Esophagus (tissue), 2 donors: ENCODE data around the gene CERK. TPM values are rescaled to one million over a fixed set of nuclear protein-coding genes. Genes with fewer than 3 reads are reported as not detected.
"Not testable (repeated sequence)": the region's sequence is repeated elsewhere in the genome, so short reads cannot be mapped to it uniquely, and the experiment has no call there.

Source experiments
- H3K27ac ChIP-seq, 2 donors: one replicate each; pipeline ENCODE4 v1.5.1; 2013; ENCODE audit warnings: low read depth in 2 of 2, mild to moderate bottlenecking in 2 of 2, inconsistent platforms in 1 of 2, low read length in 1 of 2, moderate library complexity in 1 of 2
- H3K27me3 ChIP-seq, 2 donors: one replicate each; pipeline ENCODE4 v1.6.1; 2013; ENCODE audit warnings: low read length in 2 of 2, control low read depth in 1 of 2, mild to moderate bottlenecking in 1 of 2; ENCODE audit not compliant: insufficient read depth in 2 of 2, control insufficient read depth in 1 of 2
- H3K36me3 ChIP-seq, 2 donors: one replicate each; pipeline ENCODE4 v1.6.1; 2013; ENCODE audit warnings: low read length in 1 of 2; ENCODE audit not compliant: control insufficient read depth in 2 of 2, insufficient read depth in 2 of 2
- H3K4me1 ChIP-seq, 2 donors: one replicate each; pipeline ENCODE4 v1.6.1; 2013; ENCODE audit warnings: low read length in 1 of 2; ENCODE audit not compliant: control insufficient read depth in 2 of 2, insufficient read depth in 2 of 2
- H3K4me3 ChIP-seq, 2 donors: one replicate each; pipeline ENCODE4 v1.5.1; 2013; ENCODE audit warnings: low read length in 2 of 2, mild to moderate bottlenecking in 2 of 2, low read depth in 1 of 2, moderate library complexity in 1 of 2
- H3K9me3 ChIP-seq, 2 donors: one replicate each; pipeline ENCODE4 v1.6.1; 2013; ENCODE audit warnings: mild to moderate bottlenecking in 2 of 2, low read depth in 1 of 2, low read length in 1 of 2, moderate library complexity in 1 of 2; ENCODE audit not compliant: control insufficient read depth in 2 of 2, insufficient read depth in 1 of 2
- WGBS, 2 donors: extraction: QIAGEN DNeasy Blood & Tissue Kit; methylation state at CpG; one replicate each; pipeline ENCODE4 v1.1.7; 2013; 5-methylcytosine and 5-hydroxymethylcytosine counted together
- polyA plus RNA-seq, 2 donors: library from polyadenylated mRNA; stranded (reverse); fragments of 200-250 nt; gene quantifications; one replicate each; pipeline ENCODE4 v1.2.3, GENCODE V29; 2013
- donor health status: healthy with polysubstance abuse.
- donor health status: Bipolar disorder and iron deficiency.

CERK gene
- polyA plus RNA-seq, 2 donors: 8.7 to 13.4 TPM

DNA sequence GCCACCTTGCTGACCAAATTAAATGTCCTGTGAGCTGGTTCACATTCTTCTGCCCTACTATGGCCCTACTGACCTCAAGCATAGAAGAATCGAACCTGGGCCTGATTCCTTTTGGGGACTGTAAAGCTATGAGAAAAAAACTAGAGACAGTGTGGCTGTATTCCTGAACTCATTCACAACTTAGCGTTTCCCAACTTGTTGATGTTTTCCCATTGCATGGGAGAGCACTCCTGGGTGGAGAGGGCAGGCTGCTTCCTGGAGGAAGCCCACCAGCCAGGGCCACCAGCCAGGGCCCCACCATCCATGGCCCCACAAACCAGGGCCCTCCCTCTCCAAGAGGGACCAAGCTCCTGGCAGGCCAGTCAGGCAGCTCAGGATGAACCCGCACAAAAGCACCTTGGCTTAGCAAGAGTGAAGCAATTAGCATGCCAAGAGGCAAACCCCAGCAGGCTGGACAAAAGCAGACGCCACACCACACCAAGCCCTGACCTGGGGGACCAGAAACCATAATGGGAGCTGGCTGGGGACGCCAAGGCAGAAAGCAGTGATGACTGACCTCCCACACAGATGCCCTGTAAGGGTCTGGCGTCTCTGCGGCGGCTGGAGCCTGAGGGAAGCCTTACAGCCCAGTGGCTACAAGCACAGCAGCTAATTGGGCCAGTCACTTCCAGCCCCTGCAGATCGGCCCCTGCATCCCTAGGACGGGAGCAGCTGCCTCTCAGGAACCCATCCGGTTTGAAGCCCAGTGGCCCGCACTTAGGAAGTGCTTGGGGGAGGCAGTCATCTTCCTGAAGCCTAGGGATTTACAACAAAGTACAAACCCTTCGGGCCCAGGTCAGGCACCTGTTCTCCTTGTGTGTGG is 2.1 kb downstream of the CERK start:
- WGBS, 2 donors: 54 to 55% methylated on average over 13 of the region's 13 CpGs
- Histone ChIP-seq H3K27ac (peak overlapping the region; percentile 15 to 87), H3K36me3 (no peaks in the 10 kb centered on the region), H3K4me3 (peak overlapping the region; percentile 7 to 91), H3K27me3 (no peaks in the 10 kb centered on the region), H3K9me3 (no peaks in the 10 kb centered on the region), H3K4me1 (peaks cover 14 to 40% of the 10 kb centered on the region in 2 donors)

GRCh38 chr22:46734830-46735453 is 3.1 kb downstream of the CERK start:
- no peaks in the 10 kb centered on the region for H3K9me3 ChIP-seq
- peaks cover 16 to 44% of the 10 kb centered on the region in 2 donors for H3K4me1 ChIP-seq
- no peaks in the 10 kb centered on the region for H3K27me3 ChIP-seq
- H3K4me3 ChIP-seq: no peak overlapping the region
- H3K27ac ChIP-seq: peak overlapping the region; percentile 8 to 87
- whole genome bisulfite sequencing, 2 donors: 18 to 23% methylated on average over 12 of the region's 12 CpGs
- H3K36me3 ChIP-seq: no peaks in the 10 kb centered on the region

GRCh38 chr22:46734213-46734722 is 3.8 kb downstream of the CERK start:
- not testable (repeated sequence) for H3K27me3 ChIP-seq, H3K27ac ChIP-seq, H3K36me3 ChIP-seq, H3K9me3 ChIP-seq, H3K4me3 ChIP-seq
- 22% methylated on average over 12 of the region's 12 CpGs for WGBS, 2 donors
- peaks cover 16 to 41% of the 10 kb centered on the region in 2 donors for H3K4me1 ChIP-seq

DNA sequence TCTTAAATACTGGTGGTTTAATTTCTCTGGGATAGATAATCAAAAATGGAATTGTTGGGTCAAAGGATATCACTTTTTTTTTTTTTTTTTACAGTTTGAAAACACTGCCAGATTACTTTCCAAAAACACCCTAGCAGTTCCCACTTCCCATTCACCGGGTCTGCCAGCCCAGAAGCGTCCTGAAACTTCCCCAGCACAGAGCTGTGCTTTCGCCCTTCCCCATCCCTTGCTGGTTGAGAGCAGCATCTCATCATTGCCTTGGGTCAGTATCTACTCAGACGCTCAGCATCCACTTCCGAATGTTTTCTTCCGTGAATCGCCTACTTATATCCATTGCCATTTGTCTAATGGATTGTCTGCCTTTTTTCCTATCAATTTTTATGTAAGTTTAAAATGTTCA is 5.5 kb downstream of the CERK start:
- Histone ChIP-seq H3K9me3 (no peaks in the 10 kb centered on the region), H3K27ac (no peak overlapping the region), H3K4me1 (peaks cover 16 to 44% of the 10 kb centered on the region in 2 donors), H3K36me3 (peaks cover 0 to 3% of the 10 kb centered on the region in 2 donors), H3K4me3 (no peak overlapping the region), H3K27me3 (no peaks in the 10 kb centered on the region)
- 78 to 84% methylated on average over 7 of the region's 7 CpGs for WGBS, 2 donors

DNA sequence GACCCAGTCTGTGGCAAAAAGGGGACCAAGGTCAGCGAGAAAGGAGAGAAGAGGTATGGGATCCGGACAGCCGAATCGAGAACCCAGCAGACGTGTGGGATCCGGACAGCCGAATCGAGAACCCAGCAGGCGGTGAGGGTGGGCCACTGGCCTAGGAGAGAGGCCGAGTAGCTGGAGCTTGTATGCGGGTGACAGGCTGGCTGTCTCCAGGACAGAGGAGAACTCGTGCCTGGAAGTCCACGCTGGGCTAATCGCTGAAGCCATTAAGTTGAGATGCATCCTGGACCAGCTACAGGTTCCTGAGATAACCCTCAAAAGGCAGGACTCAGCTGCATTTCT is 6.0 kb downstream of the CERK start:
- WGBS, 2 donors: 78 to 80% methylated on average over 14 of the region's 14 CpGs
- Histone ChIP-seq H3K9me3 (no peaks in the 10 kb centered on the region), H3K27me3 (no peaks in the 10 kb centered on the region), H3K4me3 (no peak overlapping the region), H3K36me3 (peaks cover 0 to 3% of the 10 kb centered on the region in 2 donors), H3K4me1 (peaks cover 16 to 44% of the 10 kb centered on the region in 2 donors), H3K27ac (peak overlapping the region; percentile 61 to 82)

DNA sequence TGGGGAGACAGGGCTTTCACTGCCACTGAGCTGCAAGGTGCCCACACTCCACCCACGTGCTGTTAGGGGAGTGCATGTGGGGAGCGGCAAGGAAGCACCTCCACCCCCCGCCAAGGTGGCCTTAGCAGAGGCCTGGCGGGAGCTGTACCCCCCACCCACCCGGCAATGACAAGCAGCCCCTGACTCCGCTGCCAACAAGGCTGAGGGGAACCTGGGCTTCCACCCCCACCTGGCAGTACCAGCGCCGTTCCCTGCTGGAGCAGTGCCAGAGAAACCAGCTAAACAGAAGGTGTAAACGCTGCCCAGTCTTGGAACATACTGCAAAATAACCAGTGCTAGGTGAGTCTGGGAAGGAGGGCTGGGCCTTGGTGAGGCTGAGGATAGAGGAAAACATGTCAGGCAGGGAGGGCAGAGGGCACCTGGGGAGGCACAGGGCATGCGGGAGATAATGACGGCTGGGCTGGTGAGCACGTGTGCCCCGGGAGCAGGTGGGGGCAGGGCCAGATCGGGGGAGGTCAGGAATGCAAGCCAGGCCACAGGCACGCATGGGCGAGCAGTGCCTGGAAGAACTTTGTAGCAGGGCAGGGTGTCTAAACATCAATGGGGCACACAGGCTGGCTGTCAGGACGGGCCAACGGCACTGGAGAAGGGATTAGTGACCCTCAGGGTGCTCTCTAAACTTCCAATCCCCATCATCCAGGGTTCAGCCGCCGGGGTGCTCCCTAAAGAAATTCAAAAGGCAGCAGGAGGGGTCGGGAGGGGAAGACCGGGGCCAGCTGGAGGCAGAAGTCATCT is 6.6 kb downstream of the CERK start:
- peaks cover 0 to 3% of the 10 kb centered on the region in 2 donors for H3K36me3 ChIP-seq
- peaks cover 16 to 41% of the 10 kb centered on the region in 2 donors for H3K4me1 ChIP-seq
- no peaks in the 10 kb centered on the region for H3K9me3 ChIP-seq
- H3K4me3 ChIP-seq: no peak overlapping the region
- no peaks in the 10 kb centered on the region for H3K27me3 ChIP-seq
- 35 to 45% methylated on average over 22 of the region's 22 CpGs for WGBS, 2 donors
- peak overlapping the region; percentile 74 to 82 for H3K27ac ChIP-seq

DNA sequence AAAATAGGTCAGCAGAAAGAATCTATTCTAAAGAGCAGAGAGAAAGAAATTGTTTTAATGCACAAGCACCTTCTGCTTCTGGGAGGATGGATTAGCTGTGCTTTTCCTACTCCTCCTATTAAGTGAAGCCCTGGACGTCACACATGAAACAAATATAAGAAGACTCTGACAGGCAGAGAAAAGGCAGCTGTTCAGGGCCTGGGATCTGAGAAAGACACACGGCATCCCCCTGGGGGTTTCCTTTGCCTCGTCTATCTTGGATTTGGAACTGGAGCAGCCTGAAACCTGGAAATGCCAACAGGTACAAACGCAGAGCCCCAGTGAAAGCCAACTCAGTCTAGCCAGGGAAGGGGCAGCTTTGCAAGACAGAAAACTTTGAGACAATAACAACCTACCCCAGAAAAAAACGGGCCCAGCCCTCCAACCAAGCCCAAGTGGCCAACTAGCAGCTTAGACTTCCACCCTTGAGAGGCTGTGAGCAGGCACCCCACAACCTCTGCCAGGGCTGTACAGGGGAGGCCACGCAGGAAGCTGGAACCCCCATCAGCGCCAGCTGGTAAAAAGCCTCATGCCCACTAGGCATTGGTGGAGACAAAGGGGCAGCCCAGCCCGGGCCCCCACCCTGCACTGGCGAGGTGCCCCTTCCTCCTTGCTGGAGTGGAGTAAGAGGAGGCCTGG is 7.3 kb downstream of the CERK start:
- H3K9me3 ChIP-seq: no peaks in the 10 kb centered on the region
- WGBS, 2 donors: 41 to 44% methylated on average over 9 of the region's 9 CpGs
- H3K4me3 ChIP-seq: no peak overlapping the region
- peaks cover 0 to 3% of the 10 kb centered on the region in 2 donors for H3K36me3 ChIP-seq
- H3K27ac ChIP-seq: peak overlapping the region; percentile 74 to 82
- peaks cover 16 to 40% of the 10 kb centered on the region in 2 donors for H3K4me1 ChIP-seq
- no peaks in the 10 kb centered on the region for H3K27me3 ChIP-seq

DNA sequence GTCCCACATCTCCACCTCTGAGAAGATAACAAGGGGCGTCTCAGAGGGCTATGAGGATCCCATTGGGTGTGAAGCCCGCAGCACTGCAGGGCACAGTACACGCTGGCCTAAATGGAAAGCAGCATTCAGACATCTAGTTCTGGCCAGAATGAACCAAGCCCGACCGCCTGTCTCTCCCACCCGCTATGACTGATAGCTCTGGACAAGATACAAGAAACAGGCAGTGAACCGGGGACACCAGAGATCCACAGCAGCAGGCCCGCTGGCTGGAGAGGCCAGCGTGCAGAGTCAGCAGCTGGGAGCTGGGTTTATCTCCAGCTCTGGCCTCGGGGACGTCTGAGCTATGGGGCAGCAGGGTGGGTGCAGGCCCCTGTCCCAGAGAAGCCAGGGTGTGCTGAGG is 9.6 kb downstream of the CERK start:
- no peak overlapping the region for H3K4me3 ChIP-seq
- WGBS, 2 donors: 77 to 83% methylated on average over 11 of the region's 11 CpGs
- no peak overlapping the region for H3K27ac ChIP-seq
- no peaks in the 10 kb centered on the region for H3K27me3 ChIP-seq
- H3K9me3 ChIP-seq: no peaks in the 10 kb centered on the region
- H3K4me1 ChIP-seq: peaks cover 13 to 26% of the 10 kb centered on the region in 2 donors
- H3K36me3 ChIP-seq: peaks cover 3 to 8% of the 10 kb centered on the region in 2 donors

DNA sequence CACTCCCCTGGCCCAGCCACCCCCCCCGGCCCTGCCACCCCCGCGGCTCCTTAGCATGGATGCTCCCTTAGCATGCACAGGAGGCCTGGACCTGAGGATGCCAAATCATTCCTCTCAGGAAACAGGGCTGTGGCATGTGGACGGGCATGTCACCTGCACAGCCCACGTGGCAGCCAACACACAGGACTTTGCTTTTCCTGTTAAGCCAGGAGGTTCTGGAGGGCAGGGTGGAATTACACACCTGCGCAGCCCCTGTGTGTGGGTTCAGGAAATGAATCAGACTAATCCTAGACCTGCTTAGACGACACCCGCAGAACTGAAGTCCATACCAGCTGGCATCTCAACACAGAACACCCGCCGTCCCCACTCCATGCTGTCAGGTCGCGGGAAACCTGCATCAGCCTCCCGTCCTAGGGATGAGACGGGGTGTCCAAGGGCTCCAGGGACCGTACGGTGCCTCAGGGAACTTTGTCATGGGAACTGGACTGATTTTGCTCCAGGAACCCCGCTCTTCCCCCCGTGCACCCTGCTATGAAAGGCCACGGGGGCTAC is 10.2 kb downstream of the CERK start:
- Histone ChIP-seq H3K9me3 (no peaks in the 10 kb centered on the region), H3K27ac (no peak overlapping the region), H3K36me3 (peaks cover 3 to 8% of the 10 kb centered on the region in 2 donors), H3K27me3 (no peaks in the 10 kb centered on the region), H3K4me3 (no peak overlapping the region), H3K4me1 (peaks cover 13 to 26% of the 10 kb centered on the region in 2 donors)
- WGBS, 2 donors: 72 to 74% methylated on average over 19 of the region's 19 CpGs
